HG02610 (cell line): ENCODE measurements around the gene WAPL.
A peak's percentile ranks its signal among the peaks of the same experiment; 100 is the strongest.

Experiments
- ATAC-seq: cut with Tn5 transposase; IDR thresholded peaks from one replicate; pipeline ENCODE4 v1.9.1; 2021; ENCODE audit warnings: mild to moderate bottlenecking, moderate library complexity; ENCODE audit not compliant: unreplicated experiment

The WAPL gene

GRCh38 chr10:86415116-86415515 is 106.5 kb downstream of the WAPL start:
- no peak for ATAC-seq

GRCh38 chr10:86413046-86413728 is 108.4 kb downstream of the WAPL start:
- peak; percentile 74 for ATAC-seq

GRCh38 chr10:86411852-86412560 is 109.6 kb downstream of the WAPL start:
- no peak for ATAC-seq

GRCh38 chr10:86411281-86411841 is 110.2 kb downstream of the WAPL start:
- ATAC-seq: peak; percentile 57

- no peak for ATAC-seq
Observed at GRCh38 chr10:86410542-86411124, 111.0 kb downstream of the WAPL start.

- ATAC-seq: no peak
Observed at GRCh38 chr10:86409183-86409582, 112.4 kb downstream of the WAPL start.

GRCh38 chr10:86403183-86403797 is 118.3 kb downstream of the WAPL start:
- no peak for ATAC-seq

- ATAC-seq: no peak
Observed at GRCh38 chr10:86402283-86402941, 119.2 kb downstream of the WAPL start.

GRCh38 chr10:86401588-86402282 is 119.9 kb downstream of the WAPL start:
- no peak for ATAC-seq

- peak; percentile 34 for ATAC-seq
Observed at GRCh38 chr10:86400705-86401587, 120.6 kb downstream of the WAPL start.

- peak; percentile 91 for ATAC-seq
Observed at GRCh38 chr10:86399879-86400704, 121.5 kb downstream of the WAPL start.

GRCh38 chr10:86399514-86399878 is 122.1 kb downstream of the WAPL start:
- no peak for ATAC-seq

- ATAC-seq: no peak
Observed at GRCh38 chr10:86397120-86397519, 124.5 kb downstream of the WAPL start.

GRCh38 chr10:86393862-86394455 is 127.6 kb downstream of the WAPL start:
- ATAC-seq: no peak

- ATAC-seq: no peak
Observed at GRCh38 chr10:86393362-86393761, 128.2 kb downstream of the WAPL start.

GRCh38 chr10:86392723-86393094 is 128.9 kb downstream of the WAPL start:
- peak; percentile 42 for ATAC-seq

- peak; percentile 17 for ATAC-seq
Observed at GRCh38 chr10:86391986-86392722, 129.4 kb downstream of the WAPL start.
